HG03280 (cell line): Measurements from ENCODE around the gene TRAF3IP3.
A peak's percentile ranks its signal among the peaks of the same experiment; 100 is the strongest.

Experiments
- ATAC-seq: cut with Tn5 transposase; IDR thresholded peaks from one replicate; pipeline ENCODE4 v1.9.1; 2021; ENCODE audit warnings: mild to moderate bottlenecking, moderate library complexity; ENCODE audit not compliant: unreplicated experiment

The TRAF3IP3 gene

GRCh38 chr1:209822706-209823105 is 66.9 kb downstream of the TRAF3IP3 start:
- no peak for ATAC-seq

GRCh38 chr1:209823143-209824041 is 67.5 kb downstream of the TRAF3IP3 start:
- peak; percentile 38 for ATAC-seq

DNA sequence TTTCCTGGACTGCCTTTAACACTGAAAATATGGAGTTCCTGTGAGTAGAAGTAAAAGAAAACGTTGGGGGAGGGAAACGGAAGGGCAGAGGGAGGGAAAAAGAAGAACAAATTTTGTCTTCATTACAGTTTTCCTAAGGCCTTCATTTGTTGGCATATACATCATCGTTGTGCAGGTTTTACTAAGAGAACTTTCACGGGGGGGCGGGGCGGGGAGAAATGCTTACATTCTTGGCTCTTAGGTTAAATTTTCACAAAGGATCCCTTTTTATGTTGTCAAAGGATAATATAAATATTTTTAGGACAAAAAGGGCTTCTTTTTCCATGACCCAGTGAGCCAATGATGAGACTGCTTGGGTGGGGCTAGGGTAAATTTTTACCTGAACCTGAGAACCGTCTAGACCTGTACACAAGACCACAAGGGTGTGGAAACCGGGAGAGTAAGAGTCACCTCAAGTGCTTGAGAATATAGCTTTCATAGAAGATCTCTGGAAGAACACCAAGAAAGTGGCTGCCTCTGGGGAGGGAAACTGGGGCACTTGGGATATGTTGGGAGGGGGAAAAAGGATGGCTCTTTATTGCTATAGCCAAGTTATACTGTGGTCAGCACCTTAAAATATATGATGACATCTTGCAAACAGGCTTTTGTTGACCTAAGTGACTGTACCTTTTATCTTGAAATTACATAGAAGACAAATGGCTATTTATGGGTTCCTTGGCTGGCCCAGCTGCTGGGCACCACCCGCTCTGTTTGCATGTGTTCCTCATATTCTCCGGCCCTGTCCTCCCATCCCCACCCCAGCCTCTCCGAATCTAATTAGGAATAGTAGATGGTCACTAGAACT is 70.0 kb downstream of the TRAF3IP3 start:
- ATAC-seq = no peak

GRCh38 chr1:209827384-209828262 is 71.8 kb downstream of the TRAF3IP3 start, which contains the start of gene UTP25:
TSS of gene UTP25 (plus strand) at chr1:209827972. CDS start at chr1:209828064, 92 bp downstream.
- ATAC-seq = peak; percentile 95

DNA sequence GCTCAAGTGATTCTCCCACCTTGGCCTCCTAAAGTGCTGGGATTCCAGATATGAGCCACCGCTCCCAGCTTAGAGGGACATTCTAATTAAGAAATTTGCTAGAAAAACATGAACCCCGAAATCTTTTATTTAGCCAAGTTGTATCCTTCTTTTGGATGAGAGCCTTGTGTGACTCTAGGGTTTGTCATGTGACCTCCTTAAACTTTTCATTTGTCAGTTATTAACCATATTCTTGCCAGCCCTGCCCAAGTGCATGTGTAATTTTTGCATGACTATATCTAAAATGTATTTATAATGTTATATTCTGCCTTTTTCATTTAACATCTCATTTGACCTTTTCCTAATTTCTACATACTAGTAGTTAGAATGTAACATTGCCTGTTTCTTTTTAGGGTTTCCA is 73.9 kb downstream of the TRAF3IP3 start:
- ATAC-seq = no peak

DNA sequence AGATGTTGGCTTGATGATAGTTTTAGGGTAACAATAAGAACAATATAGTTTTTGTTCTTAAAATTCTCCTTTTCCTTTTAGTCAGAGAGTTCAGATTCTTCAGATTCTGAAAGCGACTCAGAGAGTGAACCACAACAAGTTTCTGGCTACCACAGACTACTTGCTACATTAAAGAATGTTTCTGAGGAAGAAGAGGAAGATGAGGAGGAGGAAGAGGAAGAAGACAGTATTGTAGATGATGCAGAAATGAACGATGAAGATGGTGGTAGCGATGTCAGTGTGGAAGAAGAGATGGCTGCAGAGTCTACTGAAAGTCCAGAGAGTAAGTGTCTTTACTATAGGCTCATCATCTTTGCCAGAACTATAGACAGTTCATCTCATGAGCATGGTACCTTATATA is 74.9 kb downstream of the TRAF3IP3 start:
- ATAC-seq = no peak

DNA sequence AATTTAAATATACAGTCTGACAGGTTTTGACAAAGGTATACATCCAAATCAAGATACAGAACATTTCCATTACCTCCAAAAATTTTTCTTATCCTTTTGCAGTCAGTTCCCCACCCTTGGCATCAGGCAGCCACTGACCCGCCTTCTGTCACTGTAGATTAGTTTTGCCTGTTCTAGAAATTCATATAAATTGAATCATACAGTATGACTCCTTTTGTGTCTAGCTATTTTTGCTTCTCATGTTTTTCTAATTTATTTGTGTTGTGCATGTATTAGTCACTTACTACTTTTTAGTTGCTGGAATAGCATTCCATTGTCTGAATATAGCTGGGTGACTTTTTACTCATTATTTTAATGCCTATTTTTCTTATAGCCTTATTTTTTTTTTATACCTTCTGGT is 75.8 kb downstream of the TRAF3IP3 start:
- ATAC-seq = no peak
